B cell (primary cell): Measurements from ENCODE around the gene SYT13.

Source experiments
- EZH2 ChIP-seq: IDR thresholded peaks from 2 replicates; pipeline ENCODE4 v1.6.1; 2012; ENCODE audit warnings: borderline replicate concordance, low read depth, mild to moderate bottlenecking, moderate library complexity, low read length; ENCODE audit not compliant: insufficient read depth, poor library complexity, severe bottlenecking
- TF ChIP-seq, protein P1 (sequence below): fragments of 200-600 bp; IDR thresholded peaks from one replicate; pipeline ENCODE4 v1.8.0; 2022; ENCODE audit warnings: antibody characterized with exemption, mild to moderate bottlenecking

- TF ChIP-seq, protein P1, sequence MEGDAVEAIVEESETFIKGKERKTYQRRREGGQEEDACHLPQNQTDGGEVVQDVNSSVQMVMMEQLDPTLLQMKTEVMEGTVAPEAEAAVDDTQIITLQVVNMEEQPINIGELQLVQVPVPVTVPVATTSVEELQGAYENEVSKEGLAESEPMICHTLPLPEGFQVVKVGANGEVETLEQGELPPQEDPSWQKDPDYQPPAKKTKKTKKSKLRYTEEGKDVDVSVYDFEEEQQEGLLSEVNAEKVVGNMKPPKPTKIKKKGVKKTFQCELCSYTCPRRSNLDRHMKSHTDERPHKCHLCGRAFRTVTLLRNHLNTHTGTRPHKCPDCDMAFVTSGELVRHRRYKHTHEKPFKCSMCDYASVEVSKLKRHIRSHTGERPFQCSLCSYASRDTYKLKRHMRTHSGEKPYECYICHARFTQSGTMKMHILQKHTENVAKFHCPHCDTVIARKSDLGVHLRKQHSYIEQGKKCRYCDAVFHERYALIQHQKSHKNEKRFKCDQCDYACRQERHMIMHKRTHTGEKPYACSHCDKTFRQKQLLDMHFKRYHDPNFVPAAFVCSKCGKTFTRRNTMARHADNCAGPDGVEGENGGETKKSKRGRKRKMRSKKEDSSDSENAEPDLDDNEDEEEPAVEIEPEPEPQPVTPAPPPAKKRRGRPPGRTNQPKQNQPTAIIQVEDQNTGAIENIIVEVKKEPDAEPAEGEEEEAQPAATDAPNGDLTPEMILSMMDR = no peak
- no peak for TF ChIP-seq EZH2
Observed at GRCh38 chr11:45334836-45335235, 48.7 kb upstream of the SYT13 start.
